Muscle layer of colon (tissue), 2 donors: ENCODE measurements around the gene LTBP3.

Experiments used
- H3K27ac ChIP-seq: one replicate; pipeline ENCODE4 v1.7.0; 2013; ENCODE audit warnings: low read depth, mild to moderate bottlenecking, low read length, moderate library complexity
- H3K27me3 ChIP-seq, 2 donors: one replicate each; pipeline ENCODE4 v1.7.0; 2013; ENCODE audit warnings: low read length in 2 of 2, mild to moderate bottlenecking in 2 of 2; ENCODE audit not compliant: insufficient read depth in 2 of 2, control insufficient read depth in 1 of 2
- H3K36me3 ChIP-seq: one replicate; pipeline ENCODE4 v1.7.0; 2013; ENCODE audit warnings: mild to moderate bottlenecking, low read length; ENCODE audit not compliant: insufficient read depth
- H3K4me1 ChIP-seq: one replicate; pipeline ENCODE4 v1.7.0; 2013; ENCODE audit warnings: mild to moderate bottlenecking, low read length; ENCODE audit not compliant: insufficient read depth
- H3K4me3 ChIP-seq, 2 donors: one replicate each; pipeline ENCODE4 v1.7.0; 2013; ENCODE audit warnings: low read length in 2 of 2, low read depth in 1 of 2, mild to moderate bottlenecking in 1 of 2, moderate library complexity in 1 of 2
- H3K9ac ChIP-seq: one replicate; pipeline ENCODE4 v1.7.0; 2013; ENCODE audit warnings: low read length
- H3K9me3 ChIP-seq: one replicate; pipeline ENCODE4 v1.7.0; 2013; ENCODE audit warnings: mild to moderate bottlenecking, low read length
- donor health status: abdominal sarcoma.
- donor health status: Adenocarcinoma of cecum.

Gene LTBP3

GRCh38 chr11:65592858-65593517, 34.8 kb upstream of the LTBP3 start:
- Histone ChIP-seq H3K36me3 (peaks cover 23% of the 10 kb centered on the region), H3K4me3 (no peak overlapping the region), H3K4me1 (peaks cover 30% of the 10 kb centered on the region), H3K9ac (no peak overlapping the region), H3K27ac (peak overlapping the region; percentile 60), H3K27me3 (no peaks in the 10 kb centered on the region), H3K9me3 (no peaks in the 10 kb centered on the region)

- H3K9ac ChIP-seq = no peak overlapping the region
- H3K4me1 ChIP-seq = peaks cover 38% of the 10 kb centered on the region
- H3K4me3 ChIP-seq = no peak overlapping the region
- H3K27me3 ChIP-seq = no peaks in the 10 kb centered on the region
- H3K27ac ChIP-seq = peak overlapping the region; percentile 60
- H3K9me3 ChIP-seq = no peaks in the 10 kb centered on the region
- peaks cover 16% of the 10 kb centered on the region for H3K36me3 ChIP-seq
These were observed 34.0 kb upstream of the LTBP3 start for GRCh38 chr11:65591939-65592857.

- Histone ChIP-seq H3K4me1 (peaks cover 55% of the 10 kb centered on the region), H3K9me3 (no peaks in the 10 kb centered on the region), H3K9ac (no peak overlapping the region), H3K36me3 (peaks cover 27% of the 10 kb centered on the region), H3K27me3 (no peaks in the 10 kb centered on the region), H3K4me3 (no peak overlapping the region), H3K27ac (no peak overlapping the region)
These were observed 32.1 kb upstream of the LTBP3 start for GRCh38 chr11:65590240-65590738.

GRCh38 chr11:65589444-65590239, 31.5 kb upstream of the LTBP3 start:
- Histone ChIP-seq H3K4me3 (no peak overlapping the region), H3K36me3 (peaks cover 29% of the 10 kb centered on the region), H3K4me1 (peaks cover 54% of the 10 kb centered on the region), H3K9me3 (no peaks in the 10 kb centered on the region), H3K9ac (no peak overlapping the region), H3K27ac (no peak overlapping the region), H3K27me3 (no peaks in the 10 kb centered on the region)

- peaks cover 41% of the 10 kb centered on the region for H3K36me3 ChIP-seq
- H3K9me3 ChIP-seq = no peaks in the 10 kb centered on the region
- H3K4me3 ChIP-seq = no peak overlapping the region
- peak overlapping the region; percentile 13 for H3K9ac ChIP-seq
- H3K27me3 ChIP-seq = no peaks in the 10 kb centered on the region
- H3K27ac ChIP-seq = peak overlapping the region; percentile 48
- H3K4me1 ChIP-seq = peaks cover 51% of the 10 kb centered on the region
These were observed 30.3 kb upstream of the LTBP3 start for GRCh38 chr11:65588199-65589054.

GRCh38 chr11:65586676-65587075, 28.5 kb upstream of the LTBP3 start:
- H3K27me3 ChIP-seq = no peaks in the 10 kb centered on the region
- H3K9me3 ChIP-seq = no peaks in the 10 kb centered on the region
- peaks cover 43% of the 10 kb centered on the region for H3K4me1 ChIP-seq
- H3K27ac ChIP-seq = peak overlapping the region; percentile 48
- H3K4me3 ChIP-seq = no peak overlapping the region
- H3K36me3 ChIP-seq = peaks cover 59% of the 10 kb centered on the region
- no peak overlapping the region for H3K9ac ChIP-seq

GRCh38 chr11:65586247-65586630, 28.1 kb upstream of the LTBP3 start:
- Histone ChIP-seq H3K36me3 (peaks cover 61% of the 10 kb centered on the region), H3K27me3 (no peaks in the 10 kb centered on the region), H3K27ac (peak overlapping the region; percentile 48), H3K9ac (no peak overlapping the region), H3K4me1 (peaks cover 43% of the 10 kb centered on the region), H3K9me3 (no peaks in the 10 kb centered on the region), H3K4me3 (no peak overlapping the region)

- H3K4me1 ChIP-seq = peaks cover 43% of the 10 kb centered on the region
- H3K9ac ChIP-seq = no peak overlapping the region
- H3K27ac ChIP-seq = peak overlapping the region; percentile 21
- no peaks in the 10 kb centered on the region for H3K27me3 ChIP-seq
- peaks cover 64% of the 10 kb centered on the region for H3K36me3 ChIP-seq
- no peak overlapping the region for H3K4me3 ChIP-seq
- no peaks in the 10 kb centered on the region for H3K9me3 ChIP-seq
These were observed 27.5 kb upstream of the LTBP3 start for GRCh38 chr11:65585396-65586246.

GRCh38 chr11:65584723-65585171, 26.6 kb upstream of the LTBP3 start:
- no peak overlapping the region for H3K27ac ChIP-seq
- H3K9ac ChIP-seq = no peak overlapping the region
- H3K4me3 ChIP-seq = no peak overlapping the region
- no peaks in the 10 kb centered on the region for H3K27me3 ChIP-seq
- H3K9me3 ChIP-seq = no peaks in the 10 kb centered on the region
- peaks cover 64% of the 10 kb centered on the region for H3K36me3 ChIP-seq
- peaks cover 43% of the 10 kb centered on the region for H3K4me1 ChIP-seq

- no peaks in the 10 kb centered on the region for H3K9me3 ChIP-seq
- H3K27me3 ChIP-seq = no peaks in the 10 kb centered on the region
- peaks cover 68% of the 10 kb centered on the region for H3K36me3 ChIP-seq
- no peak overlapping the region for H3K9ac ChIP-seq
- no peak overlapping the region for H3K4me3 ChIP-seq
- H3K4me1 ChIP-seq = peaks cover 43% of the 10 kb centered on the region
- no peak overlapping the region for H3K27ac ChIP-seq
These were observed 25.9 kb upstream of the LTBP3 start for GRCh38 chr11:65584106-65584505.
